Measurements from ENCODE around the gene MUC5B.

GRCh38 chr11:1180171-1180570 lies 42.7 kb upstream of the MUC5B start:
- no peak for TF ChIP-seq CTCF (conservative IDR thresholded peaks at IDR 0.05; ENCODE audit: low read depth, low read length)
- TF ChIP-seq EZH2 (IDR thresholded peaks at IDR 0.05; ENCODE audit: borderline replicate concordance, low read depth, low read length, poor library complexity, severe bottlenecking), result no peak
